Fibroblast of skin of left quadriceps (primary cell): Measurements from ENCODE around the gene CADM1.
"Not testable (repeated sequence)": the region's sequence is repeated elsewhere in the genome, so short reads cannot be mapped to it uniquely, and the experiment has no call there.

Experiments used
- DNase-seq, 2 experiments: peaks; one replicate each; pipeline ENCODE4 v3.0.0-alpha.2; 2013; ENCODE audit warnings: low read depth in 2 of 2

Gene CADM1

GRCh38 chr11:115476463-115477286 is 27.5 kb downstream of the CADM1 start:
- DNase-seq, result no peak

GRCh38 chr11:115475564-115475963 is 28.7 kb downstream of the CADM1 start:
- no peak for DNase-seq

GRCh38 chr11:115474306-115474705 is 29.9 kb downstream of the CADM1 start:
- not testable (repeated sequence) for DNase-seq

- DNase-seq, result no peak
Observed at GRCh38 chr11:115473167-115473566, 31.0 kb downstream of the CADM1 start.

- no peak for DNase-seq
Observed at GRCh38 chr11:115471367-115471766, 32.8 kb downstream of the CADM1 start.

GRCh38 chr11:115470928-115471327 is 33.3 kb downstream of the CADM1 start:
- no peak for DNase-seq

- no peak for DNase-seq
Observed at GRCh38 chr11:115469361-115469760, 34.9 kb downstream of the CADM1 start.

- no peak for DNase-seq
Observed at GRCh38 chr11:115466122-115466521, 38.1 kb downstream of the CADM1 start.

- peak; percentile 79 for DNase-seq
Observed at GRCh38 chr11:115464269-115464668, 39.9 kb downstream of the CADM1 start.

- DNase-seq, result no peak
Observed at GRCh38 chr11:115463606-115464005, 40.6 kb downstream of the CADM1 start.

- no peak for DNase-seq
Observed at GRCh38 chr11:115462757-115463156, 41.5 kb downstream of the CADM1 start.

- DNase-seq, result no peak
Observed at GRCh38 chr11:115462004-115462541, 42.1 kb downstream of the CADM1 start.

- DNase-seq, result no peak
Observed at GRCh38 chr11:115460512-115460911, 43.7 kb downstream of the CADM1 start.

- peak; percentile 80 to 82 for DNase-seq
Observed at GRCh38 chr11:115459563-115459962, 44.7 kb downstream of the CADM1 start.

- DNase-seq, result no peak
Observed at GRCh38 chr11:115458877-115459276, 45.3 kb downstream of the CADM1 start.

- DNase-seq, result peak; percentile 32 to 39
Observed at GRCh38 chr11:115456019-115456418, 48.2 kb downstream of the CADM1 start.

- DNase-seq, result no peak
Observed at GRCh38 chr11:115455613-115456012, 48.6 kb downstream of the CADM1 start.

GRCh38 chr11:115454525-115454924 is 49.7 kb downstream of the CADM1 start:
- DNase-seq, result no peak

- DNase-seq, result no peak
Observed at GRCh38 chr11:115453693-115454490, 50.3 kb downstream of the CADM1 start.

- DNase-seq, result no peak
Observed at GRCh38 chr11:115452241-115452640, 52.0 kb downstream of the CADM1 start.

GRCh38 chr11:115450519-115450918 is 53.7 kb downstream of the CADM1 start:
- no peak for DNase-seq

GRCh38 chr11:115447273-115447864 is 56.8 kb downstream of the CADM1 start:
- DNase-seq, result no peak
